Keratinocyte (primary cell): ENCODE data around the gene ANKZF1. TPM values are rescaled to one million over a fixed set of nuclear protein-coding genes. Genes with fewer than 3 reads are reported as not detected.
A peak's percentile ranks its signal among the peaks of the same experiment; 100 is the strongest.

Experiments used
- DNase-seq: peaks from one replicate; pipeline ENCODE4 v3.0.0-alpha.2; 2011; ENCODE audit warnings: low read depth, missing footprints, low spot score
- FAIRE-seq: peaks from 2 replicates; lab custom pipeline; 2011; peaks lifted over from hg19 to GRCh38; lab: Jason Lieb, UNC
- H2AFZ ChIP-seq: 2 replicates; pipeline ENCODE4 v1.6.0; 2012; ENCODE audit warnings: low read length, control low read depth, inconsistent platforms; ENCODE audit not compliant: control insufficient read depth
- H3K27ac ChIP-seq: 2 replicates; pipeline ENCODE4 v1.5.1; 2011; ENCODE audit warnings: low read length; ENCODE audit not compliant: control insufficient read depth, insufficient read depth
- H3K27me3 ChIP-seq: 3 replicates; pipeline ENCODE4 v1.6.0; 2011; ENCODE audit warnings: low read length; ENCODE audit not compliant: control insufficient read depth, insufficient read depth; ENCODE audit errors: extremely low read depth
- H3K36me3 ChIP-seq, 2 experiments: 2 replicates in 1 of 2; 3 replicates in 1 of 2; pipeline ENCODE4 v1.5.1; 2011; ENCODE audit warnings: low read length in 2 of 2, mild to moderate bottlenecking in 1 of 2; ENCODE audit not compliant: control insufficient read depth in 2 of 2, insufficient read depth in 2 of 2; ENCODE audit errors: extremely low read depth in 1 of 2
- H3K4me1 ChIP-seq: 3 replicates; pipeline ENCODE4 v1.5.1; 2011; ENCODE audit warnings: low read length; ENCODE audit not compliant: control insufficient read depth, insufficient read depth; ENCODE audit errors: extremely low read depth
- H3K4me2 ChIP-seq: 3 replicates; pipeline ENCODE4 v1.6.0; 2011; ENCODE audit warnings: low read depth, low read length; ENCODE audit not compliant: control insufficient read depth, insufficient read depth; ENCODE audit errors: extremely low read depth
- H3K4me3 ChIP-seq, 3 experiments: fragments of 200-600 bp in 1 of 3; sonication (generic) in 1 of 3; 2 replicates in 2 of 3; 3 replicates in 1 of 3; pipeline ENCODE4 v1.5.1; 2011 to 2016; ENCODE audit warnings: low read length in 3 of 3, mild to moderate bottlenecking in 3 of 3, control low read depth in 2 of 3, inconsistent platforms in 1 of 3, low read depth in 1 of 3, mixed read lengths in 1 of 3, mixed run types in 1 of 3, moderate library complexity in 1 of 3; ENCODE audit not compliant: control insufficient read depth in 2 of 3, insufficient read depth in 2 of 3; ENCODE audit errors: extremely low read depth in 1 of 3
- H3K79me2 ChIP-seq: 2 replicates; pipeline ENCODE4 v1.6.0; 2012; ENCODE audit warnings: low read length; ENCODE audit not compliant: control insufficient read depth, insufficient read depth
- H3K9ac ChIP-seq: 3 replicates; pipeline ENCODE4 v1.6.0; 2011; ENCODE audit warnings: low read length; ENCODE audit not compliant: control insufficient read depth, insufficient read depth; ENCODE audit errors: extremely low read depth
- H3K9me1 ChIP-seq: 3 replicates; pipeline ENCODE4 v1.6.0; 2011; ENCODE audit warnings: low read length; ENCODE audit not compliant: control insufficient read depth, insufficient read depth; ENCODE audit errors: extremely low read depth
- H3K9me3 ChIP-seq: 2 replicates; pipeline ENCODE4 v1.5.1; 2012; ENCODE audit warnings: low read depth, low read length; ENCODE audit not compliant: control insufficient read depth
- H4K20me1 ChIP-seq: 3 replicates; pipeline ENCODE4 v1.6.0; 2011; ENCODE audit warnings: low read length; ENCODE audit not compliant: control insufficient read depth, insufficient read depth; ENCODE audit errors: extremely low read depth
- CTCF ChIP-seq, 3 experiments: IDR thresholded peaks in 1 of 3; conservative IDR thresholded peaks in 1 of 3; optimal IDR thresholded peaks in 1 of 3; 2 replicates in 2 of 3; 3 replicates in 1 of 3; pipeline versions ENCODE3 to v1.5.1; 2011; ENCODE audit warnings: low read length in 3 of 3, mild to moderate bottlenecking in 3 of 3, moderate library complexity in 2 of 3, control low read depth in 1 of 3, inconsistent platforms in 1 of 3; ENCODE audit not compliant: insufficient read depth in 2 of 3; ENCODE audit errors: extremely low read depth in 1 of 3
- EZH2 ChIP-seq: IDR thresholded peaks from one replicate; pipeline ENCODE4 v1.6.1; 2012; ENCODE audit warnings: inconsistent platforms, mild to moderate bottlenecking, low read length, moderate library complexity
- dilution Hi-C: fragments of 300-500 bp; cut with MboI; formaldehyde crosslinking; loops from one replicate; pipeline ENCODE4 v1.7.0; 2020; ENCODE audit warnings: low sequenced_read_pairs; ENCODE audit not compliant: extremely low pct_ligation_motif_present
- polyA plus RNA-seq, 5 experiments: library from polyadenylated mRNA; depleted of rRNA in 3 of 5; stranded (reverse) in 3 of 5; stranded (forward) in 1 of 5; unstranded in 1 of 5; fragments of >200 nt; gene quantifications; 1 replicate in 1 of 5; 2 replicates in 3 of 5; 3 replicates in 1 of 5; pipeline versions ENCODE4 v1.2.1 to v1.2.3, GENCODE V29; 2011 to 2012; ENCODE audit warnings: missing spikeins in 2 of 5, low read depth in 1 of 5, low replicate concordance in 1 of 5

Gene ANKZF1
- polyA plus RNA-seq, 1 donor (not counting 4 experiments of a cell fraction or from before 2014, with no cell fraction given): 35.1 TPM

- dilution Hi-C loops: no loop called here
- Histone ChIP-seq H2AFZ (peak within 1 kb of the TSS; percentile 26), H3K36me3 (peaks cover 21 to 40% of the 10 kb centered on the region in 2 experiments), H3K79me2 (no peaks in the 10 kb centered on the region), H3K9me1 (no peaks in the 10 kb centered on the region), H3K27me3 (no peaks in the 10 kb centered on the region), H3K9ac (peak within 1 kb of the TSS; percentile 59), H3K27ac (peak within 1 kb of the TSS; percentile 54), H3K4me1 (peaks cover 18% of the 10 kb centered on the region), H3K4me3 (peak within 1 kb of the TSS; percentile 25 to 69 (median 55)), H4K20me1 (no peaks in the 10 kb centered on the region), H3K4me2 (peak within 1 kb of the TSS; percentile 81), H3K9me3 (no peaks in the 10 kb centered on the region)
- FAIRE-seq (no peak), DNase-seq (no peak)
- TF ChIP-seq CTCF (optimal IDR thresholded peaks at IDR 0.05 in 1 of 3, IDR thresholded peaks at IDR 0.05 in 1 of 3, conservative IDR thresholded peaks at IDR 0.05 in 1 of 3; ENCODE audit: extremely low read depth in 1 of 3, insufficient read depth in 2 of 3, low read length in 3 of 3): no peak
These were observed 10.6 kb upstream of the ANKZF1 start, which contains the start of gene ABCB6 for GRCh38 chr2:219218732-219219701. Gene ABCB6 (minus strand): TSS chr2:219218958. CDS start chr2:219218673, 285 bp downstream.

GRCh38 chr2:219219784-219220532, 9.6 kb upstream of the ANKZF1 start:
- dilution Hi-C loops: no loop called here
- no peaks in the 10 kb centered on the region for H3K79me2 ChIP-seq
- H3K4me1 ChIP-seq: peaks cover 18% of the 10 kb centered on the region
- H3K4me3 ChIP-seq: no peak overlapping the region
- no peaks in the 10 kb centered on the region for H3K9me1 ChIP-seq
- H3K4me2 ChIP-seq: no peak overlapping the region
- no peak for DNase-seq
- H3K27ac ChIP-seq: no peak overlapping the region
- TF ChIP-seq CTCF (optimal IDR thresholded peaks at IDR 0.05 in 1 of 3, IDR thresholded peaks at IDR 0.05 in 1 of 3, conservative IDR thresholded peaks at IDR 0.05 in 1 of 3; ENCODE audit: extremely low read depth in 1 of 3, insufficient read depth in 2 of 3, low read length in 3 of 3) (no peak), EZH2 (no peak)
- FAIRE-seq: no peak
- no peaks in the 10 kb centered on the region for H4K20me1 ChIP-seq
- H3K9me3 ChIP-seq: no peaks in the 10 kb centered on the region
- H3K9ac ChIP-seq: no peak overlapping the region
- H3K36me3 ChIP-seq: peaks cover 31 to 40% of the 10 kb centered on the region in 2 experiments
- no peaks in the 10 kb centered on the region for H3K27me3 ChIP-seq
- H2AFZ ChIP-seq: no peak overlapping the region
